H7 (cell line): Measurements from ENCODE around the gene EPHB3. TPM values are rescaled to one million over a fixed set of nuclear protein-coding genes. Genes with fewer than 3 reads are reported as not detected.

ENCODE experiments used
- DNase-seq: peaks from one replicate; pipeline ENCODE4 v3.0.0; 2012
- H3K27me3 ChIP-seq: 2 replicates; pipeline ENCODE4 v1.6.0; 2011; ENCODE audit warnings: mild to moderate bottlenecking, low read length; ENCODE audit not compliant: control insufficient read depth, insufficient read depth
- H3K36me3 ChIP-seq: replicated peaks from 2 replicates; pipeline ENCODE4 v1.5.1; 2011; ENCODE audit warnings: low read length; ENCODE audit not compliant: control insufficient read depth, insufficient read depth
- H3K4me3 ChIP-seq: 2 replicates; pipeline ENCODE4 v1.5.1; 2011; ENCODE audit warnings: low read depth, mild to moderate bottlenecking, control low read depth, low read length, moderate library complexity; ENCODE audit not compliant: insufficient read depth
- total RNA-seq: library from RNA; depleted of rRNA; stranded (reverse); fragments of >200 nt; shearing (Covaris generic); gene quantifications from 2 replicates; pipeline ENCODE4 v1.2.3, GENCODE V29; 2014; rRNA removed

EPHB3 gene
- total RNA-seq = 8.4 and 11.1 TPM in 2 replicates

- Histone ChIP-seq H3K36me3 (no peaks in the 10 kb centered on the region), H3K27me3 (peaks cover 75% of the 10 kb centered on the region), H3K4me3 (peak within 1 kb of the TSS; percentile 50)
- DNase-seq = peak; percentile 100
These were observed at the start of gene EPHB3 for GRCh38 chr3:184561061-184561912. EPHB3 (plus strand) TSS chr3:184561785; CDS start chr3:184562236, 451 bp downstream.

DNA sequence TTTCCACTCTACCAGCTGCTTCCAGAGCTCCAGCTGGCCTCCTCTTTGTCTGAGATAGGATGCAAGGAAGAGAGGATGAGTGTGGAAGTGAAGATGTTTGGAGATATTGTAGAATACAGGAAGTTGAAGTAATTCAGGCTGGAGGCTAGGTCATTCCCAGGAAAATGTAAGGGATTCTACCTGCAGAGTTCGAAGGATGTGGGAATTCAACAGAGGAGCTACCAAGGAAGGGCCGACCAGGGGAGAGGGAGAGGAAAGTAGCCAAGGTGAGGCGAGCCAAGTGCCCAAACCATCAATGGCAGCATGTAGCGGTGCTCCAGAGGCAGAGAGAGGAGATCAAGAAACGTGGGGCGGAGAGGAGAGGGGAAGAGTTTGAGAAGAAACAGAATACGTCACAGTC, 49.0 kb upstream of the EPHB3 start:
- Histone ChIP-seq H3K4me3 (no peak overlapping the region), H3K27me3 (peaks cover 32% of the 10 kb centered on the region), H3K36me3 (no peaks in the 10 kb centered on the region)
- peak; percentile 19 for DNase-seq

- Histone ChIP-seq H3K36me3 (no peaks in the 10 kb centered on the region), H3K27me3 (peaks cover 32% of the 10 kb centered on the region), H3K4me3 (peak overlapping the region; percentile 52)
- DNase-seq = peak; percentile 96
These were observed 48.1 kb upstream of the EPHB3 start for GRCh38 chr3:184513276-184514170.

DNA sequence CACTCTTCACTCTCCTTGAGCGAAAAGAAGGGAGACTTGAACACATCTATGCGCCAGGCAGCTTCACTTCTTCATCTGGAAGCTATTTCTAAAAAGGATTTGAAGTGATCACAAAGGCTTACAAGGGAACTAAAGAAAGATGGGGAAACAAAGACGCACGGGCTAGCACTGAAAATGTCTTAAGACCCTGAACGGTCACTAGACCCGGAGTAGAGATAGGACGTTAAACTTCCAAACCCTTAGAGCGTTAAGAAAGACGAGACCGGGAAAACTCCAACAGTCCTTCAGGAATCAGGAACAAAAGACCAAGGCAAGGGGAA, 47.5 kb upstream of the EPHB3 start:
- DNase-seq = no peak
- peak overlapping the region; percentile 52 for H3K4me3 ChIP-seq
- H3K36me3 ChIP-seq = no peaks in the 10 kb centered on the region

GRCh38 chr3:184523825-184524615, 37.6 kb upstream of the EPHB3 start:
- peak; percentile 57 for DNase-seq
- H3K27me3 ChIP-seq = peaks cover 11% of the 10 kb centered on the region

More for the DNA sequence above, 47.5 kb upstream of the EPHB3 start:
- H3K27me3 ChIP-seq = peaks cover 32% of the 10 kb centered on the region

GRCh38 chr3:184524981-184525336, 36.6 kb upstream of the EPHB3 start:
- peak; percentile 72 for DNase-seq
- Histone ChIP-seq H3K27me3 (peaks cover 11% of the 10 kb centered on the region), H3K36me3 (no peaks in the 10 kb centered on the region), H3K4me3 (peak overlapping the region; percentile 59)

More at GRCh38 chr3:184523825-184524615, 37.6 kb upstream of the EPHB3 start:
- H3K36me3 ChIP-seq = no peaks in the 10 kb centered on the region
- H3K4me3 ChIP-seq = no peak overlapping the region

- DNase-seq = peak; percentile 88
- Histone ChIP-seq H3K4me3 (peak overlapping the region; percentile 59), H3K36me3 (no peaks in the 10 kb centered on the region), H3K27me3 (peaks cover 11% of the 10 kb centered on the region)
These were observed 36.1 kb upstream of the EPHB3 start for GRCh38 chr3:184525337-184526087.

GRCh38 chr3:184526088-184526433, 35.5 kb upstream of the EPHB3 start:
- Histone ChIP-seq H3K27me3 (peaks cover 13% of the 10 kb centered on the region), H3K4me3 (peak overlapping the region; percentile 59), H3K36me3 (no peaks in the 10 kb centered on the region)
- peak; percentile 69 for DNase-seq

GRCh38 chr3:184531626-184532280, 29.8 kb upstream of the EPHB3 start:
- Histone ChIP-seq H3K27me3 (peaks cover 2% of the 10 kb centered on the region), H3K36me3 (no peaks in the 10 kb centered on the region), H3K4me3 (no peak overlapping the region)
- no peak for DNase-seq

GRCh38 chr3:184532940-184533732, 28.4 kb upstream of the EPHB3 start:
- peaks cover 2% of the 10 kb centered on the region for H3K27me3 ChIP-seq
- DNase-seq = no peak

GRCh38 chr3:184537885-184538665, 23.5 kb upstream of the EPHB3 start:
- Histone ChIP-seq H3K36me3 (no peaks in the 10 kb centered on the region), H3K4me3 (no peak overlapping the region), H3K27me3 (no peaks in the 10 kb centered on the region)
- DNase-seq = peak; percentile 32

More at GRCh38 chr3:184532940-184533732, 28.4 kb upstream of the EPHB3 start:
- H3K36me3 ChIP-seq = no peaks in the 10 kb centered on the region
- H3K4me3 ChIP-seq = no peak overlapping the region

DNA sequence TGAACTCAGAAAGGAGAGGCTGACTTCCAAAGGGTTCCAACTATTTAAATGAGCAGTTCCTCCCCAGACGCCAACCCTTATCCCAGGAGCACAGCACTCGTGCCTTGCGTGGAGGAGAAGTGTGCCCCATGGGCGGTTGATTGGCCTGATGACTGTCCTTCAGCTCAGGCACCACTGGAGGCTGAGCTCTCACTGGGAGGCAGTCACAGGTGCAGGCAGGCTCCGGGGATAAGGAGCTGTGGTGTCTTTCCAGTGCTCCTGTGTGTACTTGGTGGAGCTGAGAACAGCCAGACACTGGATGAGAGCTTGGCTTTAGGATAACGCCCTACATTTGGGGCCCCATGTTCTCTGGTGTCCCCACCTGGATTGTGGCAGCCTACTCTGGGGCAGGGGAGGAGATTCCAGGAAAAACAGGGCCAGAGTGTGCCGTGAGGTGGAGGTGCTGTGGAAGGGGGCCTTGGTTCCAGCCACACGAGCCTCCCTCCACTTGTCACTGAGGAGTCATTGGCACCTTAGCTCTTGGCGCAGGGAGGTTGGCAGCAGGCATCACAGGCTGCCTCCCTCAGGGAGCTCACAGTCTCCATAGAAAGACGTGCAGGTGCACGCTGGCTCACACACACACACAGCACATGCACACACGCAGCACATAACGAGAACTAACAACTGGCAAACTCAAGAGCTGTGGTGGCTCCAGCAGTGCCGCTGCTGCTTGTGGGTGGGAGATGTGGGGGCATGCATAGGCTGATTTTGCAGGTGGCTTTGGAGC, 22.7 kb upstream of the EPHB3 start:
- no peak overlapping the region for H3K4me3 ChIP-seq
- peaks cover 5% of the 10 kb centered on the region for H3K27me3 ChIP-seq
- peak; percentile 17 for DNase-seq
- no peaks in the 10 kb centered on the region for H3K36me3 ChIP-seq
